ENCODE measurements around the gene MAP3K15.

DNA sequence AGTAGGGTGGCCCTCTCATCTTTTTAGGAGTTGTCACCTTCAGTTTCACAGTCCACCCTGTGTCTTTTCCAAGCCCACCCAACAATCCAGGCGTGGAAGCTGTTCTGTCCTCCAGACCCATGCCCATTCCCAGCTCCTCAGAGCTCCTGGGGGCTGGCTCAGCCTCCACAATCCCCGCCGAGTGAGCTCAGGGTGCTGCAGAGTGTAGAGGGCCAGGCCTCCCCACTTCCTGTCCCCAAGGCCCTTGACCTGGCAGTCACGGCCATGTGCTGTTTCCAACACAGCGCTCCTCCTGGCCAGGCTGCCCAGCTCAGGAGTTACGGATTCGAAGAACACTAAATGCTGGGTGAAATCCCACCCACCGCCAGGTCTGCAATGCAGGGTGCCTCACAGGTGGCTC is 139.8 kb downstream of the MAP3K15 start:
- TF ChIP-seq EZH2 (IDR thresholded peaks at IDR 0.05; ENCODE audit: insufficient read depth, poor library complexity, severe bottlenecking) (no peak), EZH2phosphoT487 (IDR thresholded peaks at IDR 0.05; ENCODE audit: insufficient read depth, low read depth) (no peak)

Data from GM23248 (cell line).